CD4-positive, alpha-beta T cell treated with Interferon gamma for 1 hour (primary cell): ENCODE measurements around the gene KLHDC4.
"Not testable (repeated sequence)": the region's sequence is repeated elsewhere in the genome, so short reads cannot be mapped to it uniquely, and the experiment has no call there.

Experiments
- DNase-seq: peaks from one replicate; pipeline ENCODE4 v3.0.0-alpha.2; 2020

The KLHDC4 gene

GRCh38 chr16:87741700-87742415, 23.9 kb downstream of the KLHDC4 start:
- DNase-seq, result no peak

DNA sequence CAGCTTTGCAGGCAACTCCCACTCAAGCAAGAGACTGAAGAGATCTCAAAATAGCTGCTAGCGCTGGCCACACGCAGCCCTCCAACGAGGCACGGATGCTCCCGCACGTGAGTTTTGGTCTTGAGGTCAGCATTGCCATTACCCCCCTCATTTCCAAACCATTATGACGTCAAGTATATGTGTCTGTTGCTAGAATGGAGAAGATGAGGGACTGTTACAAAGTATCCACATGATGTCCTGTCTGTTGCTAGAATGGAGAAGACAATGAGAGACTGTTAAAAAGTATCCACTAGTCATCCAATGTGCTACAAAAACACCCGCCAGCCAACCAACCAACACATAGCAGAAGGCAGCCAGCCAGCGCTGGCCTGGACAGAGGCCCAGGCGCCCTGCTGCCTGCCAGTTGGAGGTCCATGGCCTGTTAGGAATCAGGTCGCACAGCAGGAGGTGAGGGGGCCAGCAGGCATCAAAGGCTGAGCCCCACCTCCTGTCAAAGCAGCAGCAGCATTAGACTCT, 24.8 kb downstream of the KLHDC4 start:
- DNase-seq, result no peak

GRCh38 chr16:87740441-87740840, 25.3 kb downstream of the KLHDC4 start:
- DNase-seq, result no peak

- DNase-seq, result no peak
These were observed 26.0 kb downstream of the KLHDC4 start for GRCh38 chr16:87739801-87740200.

- no peak for DNase-seq
These were observed 29.8 kb downstream of the KLHDC4 start for GRCh38 chr16:87736008-87736382.

GRCh38 chr16:87735270-87736007, 30.3 kb downstream of the KLHDC4 start:
- DNase-seq, result no peak

DNA sequence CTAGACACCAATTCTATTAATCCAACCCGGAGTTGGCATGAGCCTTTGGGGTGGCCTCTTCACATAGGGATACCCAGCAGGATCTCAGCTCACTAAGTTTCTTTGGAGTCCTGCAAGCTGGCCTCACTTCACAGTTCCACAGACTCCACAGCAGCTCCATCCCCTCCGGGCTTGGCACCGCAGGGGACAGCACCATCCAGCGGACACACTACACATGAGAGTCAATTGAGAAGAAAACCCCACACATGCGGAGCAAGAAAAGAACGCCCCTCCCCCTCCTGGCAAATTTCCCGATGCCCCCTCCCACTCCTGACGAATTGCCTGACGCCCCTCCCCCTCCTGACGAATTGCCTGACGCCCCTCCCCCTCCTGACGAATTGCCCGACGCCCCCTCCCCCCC, 31.1 kb downstream of the KLHDC4 start:
- no peak for DNase-seq

GRCh38 chr16:87733190-87733589, 32.6 kb downstream of the KLHDC4 start:
- DNase-seq, result no peak

- DNase-seq, result no peak
These were observed 34.2 kb downstream of the KLHDC4 start for GRCh38 chr16:87731607-87732006.

DNA sequence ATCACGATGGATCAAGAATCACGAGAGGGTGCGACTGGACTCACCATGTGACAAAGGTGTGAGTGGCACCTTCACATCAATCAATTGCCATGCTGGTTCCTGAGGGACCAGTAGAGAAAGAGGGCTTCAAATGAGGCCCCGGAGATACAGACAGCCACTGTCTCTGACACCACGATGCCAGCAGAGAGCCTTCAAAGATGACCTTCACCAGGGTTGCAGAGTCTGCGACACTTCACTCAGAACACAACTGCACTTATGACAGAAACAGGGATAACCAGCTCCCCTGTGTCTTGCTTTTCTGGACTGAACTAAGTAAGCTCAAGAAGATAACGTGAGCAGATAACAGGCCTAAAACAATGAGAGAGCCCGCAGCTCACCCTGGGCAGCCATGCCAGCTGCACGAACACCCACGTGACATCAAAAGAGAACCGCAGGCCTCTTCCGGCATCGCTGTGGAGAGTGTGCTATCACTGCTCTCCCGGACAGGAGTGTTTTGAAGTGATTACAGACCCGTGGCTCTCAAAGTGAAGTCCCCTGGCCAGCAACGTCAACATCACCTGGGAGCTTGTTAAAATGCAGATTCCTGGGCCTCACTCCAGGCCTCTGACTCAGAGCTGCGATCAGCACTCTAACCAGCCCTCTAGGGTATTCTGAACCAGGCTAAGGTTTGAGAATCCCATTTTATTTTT, 36.4 kb downstream of the KLHDC4 start:
- DNase-seq, result no peak

DNA sequence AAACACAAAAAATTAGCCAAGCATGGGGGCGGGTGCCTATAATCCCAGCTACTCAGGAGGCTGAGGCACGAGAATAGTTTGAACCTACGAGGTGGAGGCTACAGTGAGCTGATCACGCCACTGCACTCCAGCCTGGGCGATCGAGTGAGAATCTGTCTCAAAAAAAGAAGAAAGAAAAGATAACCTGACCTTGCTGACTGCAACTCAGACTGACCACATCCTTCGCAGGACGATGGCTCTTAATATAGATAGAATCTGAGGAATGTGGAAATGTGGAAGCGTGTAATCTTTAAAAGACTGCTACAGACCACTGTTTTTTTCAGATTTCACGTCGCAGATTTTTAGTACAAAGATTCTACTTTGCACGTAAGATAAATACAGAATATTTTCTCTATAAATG, 37.8 kb downstream of the KLHDC4 start:
- no peak for DNase-seq

DNA sequence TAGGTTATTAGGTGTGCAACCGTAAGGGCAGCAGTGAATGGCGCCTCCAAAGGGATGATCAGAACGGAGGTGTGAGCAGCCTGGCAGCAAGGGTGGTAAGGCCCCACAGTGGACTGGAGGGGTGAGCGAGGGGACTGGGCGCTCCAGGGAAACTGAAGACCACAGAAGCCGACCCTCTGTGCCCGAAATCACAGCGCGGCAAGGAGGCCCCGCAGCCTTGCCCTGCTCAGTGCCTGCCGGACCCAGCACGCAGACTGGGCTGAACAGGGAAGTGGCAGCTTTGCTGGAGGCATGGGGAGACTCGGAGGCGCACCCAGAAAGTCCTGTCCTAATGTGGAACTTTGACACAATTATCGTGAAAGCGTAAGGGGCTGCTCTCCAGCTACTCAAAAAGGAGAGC, 38.4 kb downstream of the KLHDC4 start:
- DNase-seq, result no peak

GRCh38 chr16:87726577-87726976, 39.2 kb downstream of the KLHDC4 start:
- not testable (repeated sequence) for DNase-seq

- no peak for DNase-seq
These were observed 40.1 kb downstream of the KLHDC4 start for GRCh38 chr16:87725596-87726235.

DNA sequence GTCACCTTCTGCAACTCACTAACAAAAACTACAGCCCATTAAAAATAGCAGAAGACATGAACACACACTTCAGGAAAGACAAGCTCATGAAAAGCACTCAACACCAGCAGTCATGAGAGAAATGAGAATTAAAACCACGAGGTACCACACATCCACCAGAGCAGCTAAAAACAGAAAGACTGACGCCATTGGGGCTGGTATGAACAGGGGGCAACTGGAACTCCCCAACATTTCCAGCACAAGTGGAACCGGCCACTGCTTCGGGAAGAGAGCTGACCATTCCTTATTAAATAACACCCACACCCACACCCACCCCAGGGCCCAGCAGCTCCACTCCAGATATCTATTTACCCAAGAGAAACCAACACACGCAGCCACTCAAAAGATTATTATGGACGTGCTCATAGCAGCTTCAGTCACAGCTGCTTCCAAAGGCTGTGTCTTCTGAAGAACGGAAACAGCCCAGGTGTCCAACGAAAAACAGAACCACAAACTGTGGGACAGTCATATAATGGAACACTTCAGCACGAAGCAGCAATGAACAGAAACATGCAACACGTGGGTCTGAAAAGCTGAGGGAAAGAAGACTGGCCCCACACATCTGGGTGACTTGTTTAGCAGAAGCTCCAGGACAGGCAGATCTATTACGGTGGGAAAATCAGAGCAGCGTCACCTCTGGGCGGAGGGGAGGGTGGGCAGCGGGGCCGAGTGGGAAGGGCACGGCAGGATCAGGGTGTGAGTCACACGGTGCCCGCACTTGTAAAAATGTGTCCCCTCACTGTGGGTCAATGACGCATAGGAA, 41.1 kb downstream of the KLHDC4 start:
- DNase-seq, result peak; percentile 50

DNA sequence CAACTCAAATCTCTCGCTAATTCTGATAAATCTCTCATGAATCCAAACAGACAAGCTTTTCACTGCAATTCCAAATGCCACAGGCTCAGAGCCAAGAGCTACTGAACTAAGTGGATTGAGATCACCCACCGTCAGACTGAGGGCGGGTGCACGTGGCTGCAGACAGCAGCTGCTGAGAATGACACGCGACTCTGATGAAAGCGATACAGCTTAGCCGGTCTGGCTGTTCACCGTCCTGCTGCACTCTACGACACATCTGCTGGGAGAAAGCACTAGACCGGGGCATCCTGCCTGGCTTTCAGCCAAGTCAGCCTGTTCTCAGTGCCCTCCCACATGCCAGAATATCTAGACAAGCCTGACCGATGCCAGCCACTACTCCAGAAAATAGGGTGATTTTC, 42.6 kb downstream of the KLHDC4 start:
- DNase-seq, result peak; percentile 31

DNA sequence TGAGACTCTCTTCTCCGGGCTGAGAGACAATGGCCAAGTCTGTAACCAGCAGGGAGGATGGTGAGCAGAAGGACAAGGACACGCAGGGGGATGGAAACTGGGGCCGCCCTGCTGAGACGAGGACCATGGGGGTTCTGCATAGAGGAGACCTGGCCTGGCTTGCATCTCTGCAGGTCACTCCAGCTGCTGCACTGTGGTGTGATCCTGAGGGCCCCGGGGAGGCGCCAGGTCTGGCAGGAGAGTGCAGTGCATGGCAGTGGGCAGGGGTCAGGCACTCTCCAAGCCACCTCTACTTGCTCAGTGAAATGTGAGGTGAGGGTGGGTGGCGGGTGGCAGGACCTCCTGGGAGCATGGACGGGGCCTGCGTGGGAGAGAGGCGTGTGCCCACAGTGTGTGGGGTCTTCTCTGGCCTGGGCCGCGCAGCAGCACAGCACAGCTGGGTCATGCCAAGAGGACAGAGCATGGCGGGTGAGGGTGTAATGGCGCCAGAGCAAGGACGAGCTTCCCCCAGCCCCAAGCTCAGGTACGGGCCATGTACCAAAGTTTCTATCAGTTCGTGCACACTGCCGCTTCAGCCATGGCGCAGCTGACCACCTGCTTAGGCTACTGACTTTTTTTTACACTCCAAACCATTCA, 43.1 kb downstream of the KLHDC4 start:
- no peak for DNase-seq

DNA sequence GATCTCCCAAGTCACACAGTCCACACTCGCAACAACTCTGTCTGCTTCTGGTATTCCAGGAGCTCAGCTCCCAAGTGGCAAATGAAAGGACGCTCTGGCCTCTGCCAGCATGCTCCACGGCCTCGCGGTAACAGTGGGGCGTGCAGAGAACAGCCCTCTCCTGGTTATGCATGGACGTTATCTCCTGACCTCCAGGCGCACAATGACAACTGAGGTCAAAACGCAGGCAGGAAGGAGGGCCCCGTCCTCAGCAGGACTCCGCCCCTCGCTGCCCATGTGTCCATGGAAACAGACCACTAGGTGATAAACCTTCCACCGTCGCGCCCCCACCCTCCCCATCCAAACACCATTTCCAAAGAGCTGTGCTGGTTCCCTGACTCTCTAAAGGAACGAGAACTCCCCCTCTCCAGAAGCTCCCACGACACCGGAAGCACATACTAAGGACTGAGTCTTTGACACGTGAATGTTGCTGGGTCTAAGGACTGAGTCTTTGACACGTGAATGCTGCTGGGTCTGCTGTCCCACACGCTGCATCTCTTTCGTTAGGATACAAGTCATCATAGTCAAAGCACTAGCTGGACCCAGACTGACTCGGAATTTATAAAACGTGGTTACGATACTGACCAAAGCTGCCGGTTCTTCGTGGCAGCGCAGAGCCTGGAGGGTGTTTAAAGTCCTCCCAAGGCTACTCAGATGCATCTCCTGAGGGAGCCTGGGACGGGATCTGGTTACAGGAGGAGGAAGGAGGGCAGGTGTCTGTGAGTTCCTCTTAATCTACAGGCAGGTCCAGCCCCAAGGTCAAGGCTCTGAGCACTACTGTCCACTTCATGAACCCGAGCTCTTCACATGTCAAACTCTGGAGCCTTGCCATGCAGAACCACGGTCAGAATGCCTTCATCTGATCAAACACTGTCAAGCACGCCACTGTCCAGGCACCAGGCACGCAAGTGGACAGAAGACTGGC, 43.9 kb downstream of the KLHDC4 start:
- DNase-seq, result no peak

- DNase-seq, result no peak
These were observed 45.3 kb downstream of the KLHDC4 start for GRCh38 chr16:87720446-87720845.

DNA sequence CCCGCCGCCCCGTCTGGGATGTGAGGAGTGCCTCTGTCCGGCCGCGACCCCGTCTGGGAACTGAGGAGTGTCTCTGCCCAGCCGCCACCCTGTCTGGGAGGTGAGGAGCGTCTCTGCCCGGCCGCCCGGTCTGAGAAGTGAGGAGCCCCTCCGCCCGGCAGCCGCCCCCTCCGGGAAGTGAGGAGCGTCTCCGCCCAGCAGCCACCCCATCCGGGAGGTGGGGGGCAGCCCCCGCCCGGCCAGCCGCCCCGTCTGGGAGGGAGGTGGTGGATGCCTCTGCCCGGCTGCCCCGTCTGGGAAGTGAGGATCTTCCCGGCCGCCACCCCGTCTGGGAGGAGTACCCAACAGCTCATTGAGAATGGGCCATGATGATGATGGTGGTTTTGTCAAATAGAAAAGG, 47.0 kb downstream of the KLHDC4 start:
- DNase-seq, result not testable (repeated sequence)

GRCh38 chr16:87715658-87716057, 50.1 kb downstream of the KLHDC4 start:
- no peak for DNase-seq
